ENCODE measurements around the gene PFKL. TPM values are rescaled to one million over a fixed set of nuclear protein-coding genes. Genes with fewer than 3 reads are reported as not detected.
"Not testable (repeated sequence)": the region's sequence is repeated elsewhere in the genome, so short reads cannot be mapped to it uniquely, and the experiment has no call there.

Gene PFKL
- total RNA-seq, 1 donor from 2014 or later = 48.7 TPM

- H3K27ac ChIP-seq = no peak overlapping the region
- H3K9me3 Mint-ChIP-seq = peaks cover 13% of the 10 kb centered on the region
- H3K36me3 ChIP-seq = no peaks in the 10 kb centered on the region
- no peaks in the 10 kb centered on the region for H3K9me3 ChIP-seq (ENCODE audit: low read depth)
- H3K9ac ChIP-seq = no peak overlapping the region
- H3K27me3 Mint-ChIP-seq (ENCODE audit: insufficient read depth, low read depth) = peaks cover 13% of the 10 kb centered on the region
- peaks cover 6% of the 10 kb centered on the region for H3K4me1 Mint-ChIP-seq
- no peak overlapping the region for H3K4me3 Mint-ChIP-seq
- H3K27ac Mint-ChIP-seq = no peak overlapping the region
- H4K20me1 ChIP-seq (ENCODE audit: low read depth) = no peaks in the 10 kb centered on the region
- no peaks in the 10 kb centered on the region for H3K27me3 ChIP-seq
- H3K4me3 ChIP-seq = no peak overlapping the region
- no peaks in the 10 kb centered on the region for H3K79me2 ChIP-seq (ENCODE audit: low read depth)
- no peak overlapping the region for H3K4me2 ChIP-seq
- TF ChIP-seq CTCF (IDR thresholded peaks at IDR 0.05) = no peak
- TF ChIP-seq EZH2 (IDR thresholded peaks at IDR 0.05) = no peak
- no peak for TF ChIP-seq EZH2phosphoT487 (IDR thresholded peaks at IDR 0.05)
- no peaks in the 10 kb centered on the region for H3F3A ChIP-seq (ENCODE audit: low read depth)
- no peaks in the 10 kb centered on the region for H3K4me1 ChIP-seq
- H3K36me3 Mint-ChIP-seq = no peaks in the 10 kb centered on the region
- no peak overlapping the region for H2AFZ ChIP-seq (replicated peaks)
- DNase-seq (ENCODE audit: low spot score) = no peak
Measured at GRCh38 chr21:44359396-44359795, 59.5 kb downstream of the PFKL start.

- peaks cover 13% of the 10 kb centered on the region for H3K9me3 Mint-ChIP-seq
- no peak overlapping the region for H3K4me3 Mint-ChIP-seq
Measured at GRCh38 chr21:44360159-44360558, 60.3 kb downstream of the PFKL start.

GRCh38 chr21:44361903-44362302, 62.0 kb downstream of the PFKL start:
- H3K27ac Mint-ChIP-seq; H3K4me2 ChIP-seq; H3K79me2 ChIP-seq (ENCODE audit: low read depth); H3K4me3 ChIP-seq; H3K27me3 Mint-ChIP-seq (ENCODE audit: insufficient read depth, low read depth); H4K20me1 ChIP-seq (ENCODE audit: low read depth); H3F3A ChIP-seq (ENCODE audit: low read depth); H3K36me3 Mint-ChIP-seq; H3K36me3 ChIP-seq; H3K9ac ChIP-seq; H3K27ac ChIP-seq; H3K4me1 ChIP-seq; DNase-seq (ENCODE audit: low spot score); H2AFZ ChIP-seq (replicated peaks); H3K9me3 ChIP-seq (ENCODE audit: low read depth); H3K27me3 ChIP-seq; H3K4me1 Mint-ChIP-seq; H3K4me3 Mint-ChIP-seq: not testable (repeated sequence)
- peaks cover 13% of the 10 kb centered on the region for H3K9me3 Mint-ChIP-seq

More at GRCh38 chr21:44360159-44360558, 60.3 kb downstream of the PFKL start:
- no peak for TF ChIP-seq EZH2 (IDR thresholded peaks at IDR 0.05)
- no peak for TF ChIP-seq EZH2phosphoT487 (IDR thresholded peaks at IDR 0.05)
- TF ChIP-seq CTCF (IDR thresholded peaks at IDR 0.05) = peak; percentile 9
- Histone ChIP-seq H3K9me3 (ENCODE audit: low read depth) (no peaks in the 10 kb centered on the region), H2AFZ (replicated peaks) (no peak overlapping the region), H3K27me3 (no peaks in the 10 kb centered on the region), H3K27ac (no peak overlapping the region), H4K20me1 (ENCODE audit: low read depth) (no peaks in the 10 kb centered on the region), H3K4me2 (no peak overlapping the region), H3K79me2 (ENCODE audit: low read depth) (no peaks in the 10 kb centered on the region), H3K4me3 (no peak overlapping the region), H3F3A (ENCODE audit: low read depth) (no peaks in the 10 kb centered on the region), H3K4me1 (no peaks in the 10 kb centered on the region), H3K9ac (no peak overlapping the region), H3K36me3 (no peaks in the 10 kb centered on the region)
- Mint-ChIP-seq H3K4me1 (peaks cover 6% of the 10 kb centered on the region), H3K36me3 (no peaks in the 10 kb centered on the region), H3K27ac (no peak overlapping the region), H3K27me3 (ENCODE audit: insufficient read depth, low read depth) (peaks cover 13% of the 10 kb centered on the region)
- no peak for DNase-seq (ENCODE audit: low spot score)

GRCh38 chr21:44363278-44363677, 63.4 kb downstream of the PFKL start:
- no peaks in the 10 kb centered on the region for H3K4me1 ChIP-seq
- H3K36me3 ChIP-seq = no peaks in the 10 kb centered on the region
- H3K27me3 Mint-ChIP-seq (ENCODE audit: insufficient read depth, low read depth) = peaks cover 9% of the 10 kb centered on the region
- no peak overlapping the region for H3K4me2 ChIP-seq
- no peaks in the 10 kb centered on the region for H3K79me2 ChIP-seq (ENCODE audit: low read depth)
- no peak for DNase-seq (ENCODE audit: low spot score)
- H3K4me3 Mint-ChIP-seq = no peak overlapping the region
- H3K36me3 Mint-ChIP-seq = no peaks in the 10 kb centered on the region
- no peak overlapping the region for H3K9ac ChIP-seq
- peaks cover 8% of the 10 kb centered on the region for H3K27me3 ChIP-seq
- no peaks in the 10 kb centered on the region for H4K20me1 ChIP-seq (ENCODE audit: low read depth)
- H3K27ac Mint-ChIP-seq = no peak overlapping the region
- no peaks in the 10 kb centered on the region for H3F3A ChIP-seq (ENCODE audit: low read depth)
- H3K9me3 Mint-ChIP-seq = peaks cover 13% of the 10 kb centered on the region
- no peak overlapping the region for H2AFZ ChIP-seq (replicated peaks)
- no peaks in the 10 kb centered on the region for H3K4me1 Mint-ChIP-seq
- TF ChIP-seq EZH2 (IDR thresholded peaks at IDR 0.05) = no peak
- TF ChIP-seq EZH2phosphoT487 (IDR thresholded peaks at IDR 0.05) = no peak
- no peak for TF ChIP-seq CTCF (IDR thresholded peaks at IDR 0.05)
- no peak overlapping the region for H3K4me3 ChIP-seq
- no peak overlapping the region for H3K27ac ChIP-seq
- no peaks in the 10 kb centered on the region for H3K9me3 ChIP-seq (ENCODE audit: low read depth)

All from neural progenitor cell (in vitro differentiated cells).